Peyer's patch (tissue), 4 donors: ENCODE measurements around the gene MYMX.

ENCODE experiments used
- POLR2A ChIP-seq, 2 donors: fragments of 450-650 bp; IDR thresholded peaks; one replicate each; pipeline ENCODE4 v1.5.1; 2017; ENCODE audit warnings: antibody characterized with exemption in 2 of 2, mild to moderate bottlenecking in 2 of 2, moderate library complexity in 2 of 2
- TF ChIP-seq, protein P1 (sequence below), 6 experiments: fragments of 450-650 bp in 4 of 6; fragments of 200-600 bp in 2 of 6; sonication (generic) in 1 of 6; IDR thresholded peaks; one replicate each; pipeline ENCODE4 v1.5.1; 2017 to 2019; ENCODE audit warnings: antibody characterized with exemption in 6 of 6, mild to moderate bottlenecking in 3 of 6, moderate library complexity in 1 of 6

GRCh38 chr6:44260011-44260410, 43.3 kb downstream of the MYMX start:
- TF ChIP-seq, protein P1, sequence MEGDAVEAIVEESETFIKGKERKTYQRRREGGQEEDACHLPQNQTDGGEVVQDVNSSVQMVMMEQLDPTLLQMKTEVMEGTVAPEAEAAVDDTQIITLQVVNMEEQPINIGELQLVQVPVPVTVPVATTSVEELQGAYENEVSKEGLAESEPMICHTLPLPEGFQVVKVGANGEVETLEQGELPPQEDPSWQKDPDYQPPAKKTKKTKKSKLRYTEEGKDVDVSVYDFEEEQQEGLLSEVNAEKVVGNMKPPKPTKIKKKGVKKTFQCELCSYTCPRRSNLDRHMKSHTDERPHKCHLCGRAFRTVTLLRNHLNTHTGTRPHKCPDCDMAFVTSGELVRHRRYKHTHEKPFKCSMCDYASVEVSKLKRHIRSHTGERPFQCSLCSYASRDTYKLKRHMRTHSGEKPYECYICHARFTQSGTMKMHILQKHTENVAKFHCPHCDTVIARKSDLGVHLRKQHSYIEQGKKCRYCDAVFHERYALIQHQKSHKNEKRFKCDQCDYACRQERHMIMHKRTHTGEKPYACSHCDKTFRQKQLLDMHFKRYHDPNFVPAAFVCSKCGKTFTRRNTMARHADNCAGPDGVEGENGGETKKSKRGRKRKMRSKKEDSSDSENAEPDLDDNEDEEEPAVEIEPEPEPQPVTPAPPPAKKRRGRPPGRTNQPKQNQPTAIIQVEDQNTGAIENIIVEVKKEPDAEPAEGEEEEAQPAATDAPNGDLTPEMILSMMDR (IDR thresholded peaks at IDR 0.05): no peak
- TF ChIP-seq POLR2A (IDR thresholded peaks at IDR 0.05): no peak
